GM18507 (cell line): ENCODE data around the gene CTIF.

ENCODE experiments used
- DNase-seq: peaks from one replicate; pipeline ENCODE4 v3.0.0; 2011; ENCODE audit warnings: low read depth; ENCODE audit not compliant: insufficient read length; ENCODE audit errors: extremely low spot score
- FAIRE-seq: peaks from 2 replicates; lab custom pipeline; 2011; peaks lifted over from hg19 to GRCh38; lab: Jason Lieb, UNC

The CTIF gene

GRCh38 chr18:48730010-48730409 lies 191.2 kb downstream of the CTIF start:
- DNase-seq (no peak), FAIRE-seq (no peak)

DNA sequence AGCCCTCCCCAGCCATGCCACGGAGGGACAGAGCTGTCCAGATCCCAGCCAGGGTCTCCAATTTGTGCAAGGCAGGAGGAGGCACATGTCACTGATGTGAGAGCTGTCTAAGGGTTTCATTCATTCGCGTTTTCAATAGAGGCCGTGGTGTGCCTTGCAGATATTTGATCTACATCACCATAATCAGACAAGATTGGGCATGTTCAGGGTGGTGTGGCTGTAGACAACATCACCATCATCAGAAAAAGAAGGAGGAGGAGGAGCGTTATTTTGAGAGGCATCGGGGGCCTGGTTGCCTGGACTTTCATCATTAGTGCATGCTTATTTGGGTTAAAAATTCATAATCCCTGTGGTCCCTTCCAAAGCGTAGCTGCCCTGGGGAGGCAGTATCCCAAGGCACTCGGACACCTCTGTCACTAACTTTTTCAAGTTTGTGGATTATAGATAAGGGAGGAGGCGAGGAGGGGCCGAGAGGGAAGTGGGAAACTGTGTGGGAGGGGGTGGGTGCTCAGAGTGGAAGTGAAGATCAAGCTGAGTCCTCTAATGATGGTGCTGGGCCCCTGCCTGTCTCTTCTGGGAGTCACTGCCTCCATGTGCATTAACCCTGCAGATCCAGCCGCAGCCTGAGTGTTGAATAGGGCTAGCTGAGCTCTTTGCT lies 194.1 kb downstream of the CTIF start:
- peak; percentile 38 for DNase-seq
- peak; percentile 69 for FAIRE-seq

DNA sequence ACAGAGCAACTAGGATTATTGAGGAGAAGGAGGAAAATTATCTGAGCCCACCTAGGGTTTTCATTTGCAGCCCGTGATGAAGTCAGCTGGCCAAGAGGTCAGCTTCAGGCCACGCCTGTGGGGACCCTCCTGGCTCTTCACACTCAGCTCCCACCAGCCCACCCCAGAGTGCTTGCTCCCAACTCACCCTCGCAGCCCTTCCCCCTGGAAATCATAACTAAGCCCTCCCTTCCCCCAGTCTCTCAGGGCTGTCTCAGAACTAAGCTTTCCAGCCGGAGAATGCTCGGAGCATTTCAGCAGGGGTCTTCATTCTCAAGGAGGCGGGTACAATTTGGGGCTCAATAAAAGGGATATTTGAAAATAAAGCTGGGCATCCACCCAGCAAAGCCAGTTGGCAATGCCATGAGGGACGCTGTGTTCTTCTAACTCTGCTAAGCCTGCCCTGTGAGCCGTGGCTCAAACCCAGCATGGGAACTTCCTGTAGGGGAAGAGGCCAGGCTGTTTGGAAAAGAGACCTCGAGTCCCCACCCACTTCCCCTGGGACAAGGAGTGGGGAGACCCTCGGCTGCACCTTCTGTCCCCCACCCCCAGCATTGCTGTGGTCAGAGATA lies 194.9 kb downstream of the CTIF start:
- DNase-seq (no peak), FAIRE-seq (no peak)

- FAIRE-seq = no peak
- DNase-seq = no peak
Observed at GRCh38 chr18:48734460-48734859, 195.6 kb downstream of the CTIF start.

GRCh38 chr18:48735080-48735676 lies 196.3 kb downstream of the CTIF start:
- FAIRE-seq (no peak), DNase-seq (no peak)

DNA sequence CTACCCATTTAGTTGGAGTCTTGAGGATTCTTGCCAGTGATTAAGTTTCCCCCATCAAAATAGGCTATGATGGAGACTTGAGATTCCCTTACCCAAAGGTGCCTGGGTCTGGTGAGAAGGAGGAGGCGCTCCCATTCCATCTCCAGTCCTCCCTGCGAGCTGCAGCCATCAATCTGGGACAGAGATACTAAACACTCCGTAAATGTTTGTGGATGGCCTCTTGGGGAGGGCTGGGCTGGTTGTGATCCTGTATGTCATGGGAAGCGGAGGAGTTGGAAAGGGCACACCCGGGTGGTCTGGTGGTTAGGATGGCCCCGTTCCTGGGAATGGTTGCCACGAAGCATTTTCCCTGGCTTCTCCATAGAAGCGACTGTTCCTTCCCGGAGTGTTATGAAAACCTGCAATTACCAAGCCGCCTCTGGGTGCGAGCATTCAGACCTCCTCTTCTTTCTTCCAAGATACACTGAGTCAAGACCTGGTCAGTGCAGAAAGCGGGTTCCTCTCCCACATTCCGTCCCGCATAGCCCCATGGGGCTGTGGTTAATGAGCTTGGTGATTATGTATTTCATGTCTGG lies 196.9 kb downstream of the CTIF start:
- no peak for DNase-seq
- no peak for FAIRE-seq

DNA sequence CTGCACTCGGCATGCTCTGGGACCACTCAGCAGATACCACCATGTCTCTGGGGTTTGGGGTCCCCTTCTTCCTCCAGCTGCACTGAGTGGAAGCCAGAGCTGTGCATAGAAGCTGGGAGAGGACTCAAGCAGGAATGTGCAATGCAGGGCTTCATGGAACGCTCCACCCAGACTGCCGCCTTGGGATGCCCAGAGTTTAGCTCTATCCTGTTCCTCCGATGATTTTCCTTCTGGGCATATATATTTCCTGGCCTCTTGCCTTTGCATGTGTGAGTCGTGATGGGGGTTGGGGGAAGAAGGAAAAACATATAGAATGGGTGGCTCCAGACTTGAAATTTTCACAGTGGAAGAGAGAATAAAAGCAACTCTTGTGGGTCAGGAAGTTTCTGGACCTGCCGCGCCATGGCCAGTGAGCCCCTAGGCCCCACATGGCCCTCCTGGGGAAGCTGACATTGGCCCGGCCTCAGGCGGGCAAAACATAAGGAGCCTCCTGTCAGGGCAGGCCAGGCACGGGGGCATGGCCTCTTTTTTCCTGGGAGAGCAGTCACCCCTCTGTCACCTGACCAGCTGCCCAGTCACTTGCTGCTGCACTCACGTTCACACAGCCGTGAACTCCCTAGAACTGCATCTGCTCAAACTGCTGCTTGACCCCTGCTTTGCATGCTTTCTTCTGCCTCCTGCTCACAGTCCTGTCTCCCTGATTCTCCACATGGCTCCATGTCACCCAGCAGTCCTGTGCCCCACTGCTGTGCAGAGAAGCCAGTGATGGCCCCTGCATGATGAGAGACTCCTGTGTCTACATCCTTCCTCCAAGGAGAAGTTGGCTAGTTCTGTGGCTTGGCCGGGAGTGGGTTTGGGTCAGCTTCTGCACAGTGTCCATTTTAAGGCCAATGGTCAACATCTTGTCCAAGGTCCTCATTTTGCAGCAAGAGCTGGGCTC lies 197.8 kb downstream of the CTIF start:
- no peak for FAIRE-seq
- DNase-seq = no peak

GRCh38 chr18:48739266-48740067 lies 200.6 kb downstream of the CTIF start:
- no peak for FAIRE-seq

DNA sequence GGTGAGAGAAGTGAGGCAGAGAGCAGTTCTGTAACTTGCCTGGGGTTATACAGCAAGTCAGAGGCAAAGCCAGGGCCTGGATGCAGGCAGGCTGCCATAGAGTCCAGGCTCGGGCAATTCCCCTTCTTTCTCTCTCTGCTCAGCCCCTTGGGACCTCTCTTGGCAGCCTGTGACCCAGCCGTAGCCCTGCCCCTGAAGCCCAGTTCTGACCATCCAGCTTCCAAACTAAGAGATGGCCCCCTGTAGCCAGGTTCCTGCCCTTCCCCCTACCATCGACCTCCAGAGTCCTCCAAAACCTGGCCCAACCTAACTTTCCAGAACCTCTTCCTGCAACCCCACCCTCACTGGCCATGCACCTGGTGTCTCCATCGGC lies 201.2 kb downstream of the CTIF start:
- FAIRE-seq (no peak), DNase-seq (no peak)

More at GRCh38 chr18:48739266-48740067, 200.6 kb downstream of the CTIF start:
- DNase-seq = no peak

DNA sequence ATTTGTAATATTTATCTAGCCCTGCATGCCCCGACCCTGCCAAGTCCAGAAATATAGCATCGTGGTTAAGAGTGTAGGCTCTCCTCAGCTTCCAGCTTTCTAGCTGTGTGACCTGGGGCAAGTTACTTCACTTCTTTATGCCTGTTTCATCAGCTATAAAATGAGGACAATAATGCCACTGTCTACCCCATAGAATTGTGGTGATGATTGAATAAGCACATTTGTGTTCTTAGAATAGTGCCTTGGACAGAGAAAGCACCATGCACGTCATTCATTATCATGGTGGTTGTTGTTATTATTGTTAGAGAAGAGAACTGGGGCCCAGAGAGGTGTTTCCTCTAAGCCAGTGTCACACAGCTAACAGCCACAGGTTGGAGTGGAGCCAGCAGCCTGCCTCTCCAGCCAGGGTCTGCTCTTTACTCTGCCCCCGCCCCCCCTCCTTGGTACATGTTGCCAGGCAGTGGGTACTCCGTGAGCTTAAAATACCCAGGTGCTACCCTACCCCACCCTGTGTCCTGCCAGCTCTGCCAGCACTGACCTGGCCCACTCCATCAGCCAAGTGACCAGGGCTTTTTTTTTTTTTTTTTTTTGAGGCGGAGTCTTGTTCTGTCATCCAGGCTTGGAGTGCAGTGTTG lies 202.1 kb downstream of the CTIF start:
- FAIRE-seq = no peak

GRCh38 chr18:48741866-48742265 lies 203.0 kb downstream of the CTIF start:
- DNase-seq = no peak
- no peak for FAIRE-seq

More for the DNA sequence above, 202.1 kb downstream of the CTIF start:
- no peak for DNase-seq

- DNase-seq (no peak), FAIRE-seq (no peak)
Observed at GRCh38 chr18:48742304-48742703, 203.5 kb downstream of the CTIF start.

DNA sequence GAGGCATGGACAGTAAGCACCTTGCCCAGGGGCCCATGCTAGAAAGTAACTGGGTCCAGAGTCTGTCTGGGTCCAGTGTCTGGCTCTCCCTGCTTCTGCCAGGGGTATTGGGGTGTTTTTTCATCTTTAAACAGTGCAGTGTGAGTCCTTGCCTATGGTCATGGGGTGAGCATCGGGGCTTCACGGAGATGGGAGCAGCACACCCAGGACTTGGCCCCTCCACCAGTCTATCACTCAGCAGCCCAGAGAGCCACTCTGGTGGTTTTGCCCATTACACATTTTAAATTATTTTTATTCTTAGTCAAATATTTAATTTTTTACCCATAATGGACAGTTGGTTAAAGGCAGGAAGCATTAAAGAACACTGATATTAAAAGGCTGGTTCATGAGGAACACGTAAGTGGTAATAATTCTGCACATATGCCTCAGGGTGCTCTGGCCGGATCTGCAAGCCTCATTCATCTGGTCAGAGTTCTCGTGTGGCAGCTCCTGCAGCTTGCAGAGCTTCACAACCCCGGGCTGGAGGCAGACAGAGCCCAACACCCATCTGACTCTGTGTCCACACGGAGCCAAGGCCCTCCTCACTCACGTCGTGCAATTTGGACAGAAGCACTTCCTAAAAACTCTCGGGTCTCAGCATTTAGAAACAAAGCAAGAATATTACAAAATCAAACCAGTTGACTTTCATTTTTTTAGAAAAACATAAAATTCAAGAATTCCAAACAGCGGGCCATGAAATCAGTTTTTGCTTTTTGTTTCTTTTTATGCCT lies 204.1 kb downstream of the CTIF start:
- FAIRE-seq = no peak
- no peak for DNase-seq

DNA sequence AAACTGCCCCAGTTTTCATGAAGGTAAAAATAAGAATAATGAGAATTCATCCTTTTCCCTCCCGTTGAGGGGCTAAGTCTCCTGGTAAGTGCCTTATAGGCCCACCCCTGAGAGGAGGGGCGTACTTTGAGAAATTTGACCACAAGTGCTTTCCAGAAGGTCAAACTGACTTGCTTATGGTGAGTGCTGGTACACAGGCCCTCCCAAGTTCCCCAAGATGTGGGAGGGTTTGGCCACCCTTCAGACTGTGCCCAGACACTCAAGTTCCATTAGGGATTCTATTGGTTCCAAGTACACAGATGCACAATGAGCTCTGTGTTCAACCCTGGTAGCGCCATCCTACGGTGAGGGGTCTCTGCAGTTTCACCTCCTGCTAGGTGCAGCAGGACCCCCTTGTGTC lies 205.1 kb downstream of the CTIF start:
- DNase-seq = no peak
- no peak for FAIRE-seq

DNA sequence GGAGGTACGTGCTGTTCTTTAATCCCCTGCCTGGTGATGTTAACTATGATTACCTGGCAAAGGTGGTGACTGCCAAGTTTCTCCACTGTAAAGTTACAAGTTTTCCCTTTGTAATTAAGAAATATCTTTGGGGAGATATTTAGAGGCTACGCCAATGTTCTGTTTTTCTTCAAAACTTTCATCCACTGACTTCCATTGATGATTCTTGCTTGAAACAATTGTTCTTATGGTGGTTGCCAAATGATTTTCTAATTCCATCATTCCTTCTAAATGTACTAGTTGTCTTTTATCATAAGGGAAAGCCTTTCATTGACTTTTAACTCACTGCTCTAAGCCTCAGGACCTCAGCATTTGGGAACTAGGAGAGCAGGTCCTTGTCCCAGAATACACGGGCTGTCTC lies 206.5 kb downstream of the CTIF start:
- no peak for DNase-seq
- FAIRE-seq = no peak

GRCh38 chr18:48749768-48750167 lies 210.9 kb downstream of the CTIF start:
- DNase-seq (no peak), FAIRE-seq (no peak)

GRCh38 chr18:48750485-48751175 lies 211.8 kb downstream of the CTIF start:
- DNase-seq = no peak
- FAIRE-seq = no peak
